Amniotic stem cell (primary cell): ENCODE data around the gene DKKL1.
"Not testable (repeated sequence)": the region's sequence is repeated elsewhere in the genome, so short reads cannot be mapped to it uniquely, and the experiment has no call there.

ENCODE experiments used
- DNase-seq: peaks from one replicate; lab custom pipeline; 2025; lab: John Stamatoyannopoulos, UW

The DKKL1 gene

DNA sequence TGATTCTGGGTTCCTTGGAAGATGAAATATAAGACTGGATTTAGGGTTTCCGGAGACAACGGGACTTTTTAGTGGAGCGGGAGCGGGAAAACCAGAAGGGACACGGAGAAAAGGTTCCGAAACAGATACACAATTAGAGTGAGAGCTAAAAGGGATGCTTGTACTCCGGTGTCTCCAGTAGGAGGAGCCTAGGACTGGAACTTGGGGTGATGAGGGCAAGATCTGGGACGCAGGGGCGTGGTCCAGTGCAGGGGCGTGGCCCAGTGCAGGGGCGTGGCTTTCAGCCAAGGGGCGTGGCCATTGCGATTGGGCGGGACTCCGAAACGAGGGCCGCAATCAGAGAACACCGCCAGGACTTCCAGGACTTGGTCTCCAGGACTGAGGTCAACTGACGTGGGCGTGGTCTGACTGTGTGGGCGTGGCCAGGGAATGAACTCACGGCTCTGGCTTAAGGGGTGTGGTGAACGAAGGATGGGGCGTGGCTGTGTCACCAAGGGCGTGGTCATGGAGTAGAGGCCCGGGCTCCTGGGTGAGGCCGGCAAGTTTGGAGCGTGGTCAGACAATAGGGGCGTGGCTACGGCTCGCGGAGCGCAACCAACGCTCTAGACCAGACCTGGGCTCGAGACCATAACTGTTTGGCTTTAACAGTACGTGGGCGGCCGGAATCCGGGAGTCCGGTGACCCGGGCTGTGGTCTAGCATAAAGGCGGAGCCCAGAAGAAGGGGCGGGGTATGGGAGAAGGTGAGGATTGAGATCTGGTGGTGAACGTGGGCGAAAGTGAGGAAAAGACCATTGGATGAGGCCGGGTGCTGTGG, at the start of gene DKKL1:
Gene DKKL1, plus strand, starts transcription at position 610 of the 815 bp plus-strand sequence. Its CDS starts 122 bp downstream, at position 732.
- DNase-seq: peak; percentile 93

DNA sequence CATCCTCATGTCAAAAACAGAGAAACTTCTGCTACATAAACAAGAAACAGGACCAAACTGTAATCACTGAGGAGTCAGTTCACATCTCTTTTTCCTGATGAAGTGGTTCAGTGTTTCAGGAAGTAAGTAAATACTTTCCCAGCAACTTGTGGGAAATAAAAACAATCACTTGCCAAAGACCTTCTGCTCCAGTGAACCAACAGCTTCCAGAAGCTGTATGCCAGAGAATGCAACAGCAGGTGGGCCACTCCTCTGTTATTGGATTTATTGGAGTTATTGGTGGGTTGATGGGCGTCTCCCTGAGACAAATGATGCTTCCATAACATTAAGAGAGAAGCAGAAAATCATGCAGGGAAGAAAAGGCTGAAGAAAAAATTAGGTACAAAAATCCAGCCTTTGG, 48.6 kb upstream of the DKKL1 start:
- no peak for DNase-seq

DNA sequence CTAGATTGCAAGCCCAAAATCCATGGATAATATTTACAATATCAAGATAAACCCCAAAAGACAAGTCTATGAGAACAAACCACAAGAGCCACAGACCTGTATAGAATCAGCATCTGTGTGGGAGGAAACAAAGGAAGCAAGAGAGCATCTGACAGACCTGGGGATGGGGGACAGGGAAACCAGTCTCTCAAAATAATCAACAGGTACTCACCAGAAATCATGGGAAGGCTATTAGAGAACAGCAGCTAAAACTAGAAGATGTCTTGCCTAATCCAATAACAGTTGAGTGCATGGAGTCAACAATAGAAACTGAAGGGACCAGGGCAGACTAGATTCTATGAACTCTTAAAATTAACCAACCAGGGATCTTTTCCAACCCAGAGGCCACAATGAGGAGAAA, 47.4 kb upstream of the DKKL1 start:
- no peak for DNase-seq

DNA sequence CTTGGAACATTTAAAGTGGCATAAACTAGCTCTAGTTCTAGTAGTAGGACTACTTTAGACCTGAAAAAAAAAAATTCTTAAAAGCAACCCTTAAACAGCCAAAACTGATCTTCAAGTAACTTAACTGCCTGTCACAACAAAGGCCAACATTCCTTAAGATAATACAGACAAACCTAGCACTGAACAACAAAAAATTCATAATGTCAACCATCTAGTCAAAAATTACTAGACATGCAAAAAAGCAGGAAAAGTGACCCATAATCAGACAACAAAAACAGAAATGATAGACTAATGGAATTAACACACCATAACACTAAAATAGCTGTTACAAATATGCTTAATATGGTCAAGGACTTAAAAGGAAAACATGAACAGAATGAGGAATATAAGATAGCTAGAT, 45.4 kb upstream of the DKKL1 start:
- DNase-seq: no peak

DNA sequence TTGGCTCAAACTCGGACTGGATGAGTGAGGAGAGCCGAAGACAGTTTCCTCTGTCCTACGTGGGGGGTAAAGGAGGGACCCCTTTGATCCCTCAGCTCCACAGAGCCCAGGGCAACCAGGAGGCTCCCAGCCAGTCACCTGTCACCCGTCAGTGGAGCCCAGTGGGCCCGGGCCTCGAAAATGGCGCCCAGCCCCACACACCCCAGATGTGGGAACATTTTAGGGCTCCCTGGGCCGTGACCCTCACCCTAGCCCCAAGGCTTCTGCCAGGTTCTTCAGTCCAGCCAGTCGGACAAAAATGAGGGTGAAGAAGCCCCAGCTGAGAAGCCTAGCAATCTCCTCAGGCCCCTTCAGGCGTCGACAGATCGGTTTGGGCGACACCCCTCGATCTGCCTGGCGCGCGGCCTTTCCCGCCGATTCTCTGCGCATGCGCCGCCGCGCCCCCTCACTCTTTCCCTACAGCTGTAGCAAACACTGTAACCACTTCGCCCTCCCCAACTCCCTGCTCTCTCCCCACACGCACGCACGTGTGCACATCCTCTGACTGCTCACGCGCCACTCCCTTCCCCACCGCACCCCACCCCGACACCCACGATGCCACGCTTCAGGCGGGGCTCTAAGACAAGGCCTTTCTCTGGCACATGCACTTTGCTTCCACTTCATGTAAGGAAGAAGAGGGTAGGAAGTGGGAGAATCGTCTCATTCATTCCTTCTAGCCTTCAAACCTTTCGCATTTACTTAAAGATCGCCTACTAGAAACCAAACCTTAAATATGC, 38.7 kb upstream of the DKKL1 start, which contains the start of gene SLC6A16:
Gene SLC6A16, minus strand, starts transcription at position 391 of the 776 bp plus-strand sequence. CDS start 13,844 bp downstream, outside the sequence.
- no peak for DNase-seq

DNA sequence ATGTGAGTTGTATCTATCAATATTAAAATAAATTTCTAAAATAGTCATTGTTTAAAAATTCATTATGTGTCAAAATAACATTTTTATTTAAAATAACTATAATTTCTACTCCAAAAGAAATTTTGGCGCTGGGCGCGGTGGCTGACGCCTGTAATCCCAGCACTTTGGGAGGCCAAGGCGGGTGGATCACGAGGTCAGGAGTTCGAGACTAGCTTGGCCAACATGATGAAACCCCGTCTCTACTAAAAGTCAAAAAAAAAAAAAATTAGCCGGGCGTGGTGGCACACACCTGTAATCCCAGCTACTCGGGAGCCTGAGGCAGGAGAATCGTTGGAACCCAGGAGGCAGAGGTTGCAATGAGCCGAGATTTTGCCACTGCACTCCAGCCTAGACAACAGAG, 37.9 kb upstream of the DKKL1 start:
- DNase-seq: not testable (repeated sequence)

DNA sequence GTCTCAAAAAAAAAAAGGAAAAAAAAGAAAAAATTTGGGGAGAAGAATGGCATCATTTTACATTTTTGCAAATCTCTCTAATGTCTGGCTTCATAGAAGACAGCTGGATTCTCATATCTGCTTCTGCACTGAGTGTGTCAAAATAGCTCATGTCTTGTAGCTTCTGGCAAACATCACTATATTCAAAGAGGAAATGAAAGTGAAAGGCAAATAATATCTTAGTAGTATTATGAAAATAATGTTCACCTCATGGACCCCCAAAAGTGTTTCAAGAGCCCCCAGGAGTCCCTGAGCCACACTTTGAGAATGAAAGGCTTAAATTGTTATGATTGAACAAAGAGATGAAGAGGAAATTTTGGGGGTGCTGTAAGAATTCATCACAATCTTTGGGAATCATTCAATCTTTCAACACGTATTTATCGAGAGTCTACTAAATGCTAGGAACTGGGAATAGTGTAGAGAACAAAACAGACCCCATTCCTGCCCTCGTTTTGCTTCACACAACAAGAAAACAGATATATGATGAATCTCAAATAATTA, 37.4 kb upstream of the DKKL1 start:
- no peak for DNase-seq

DNA sequence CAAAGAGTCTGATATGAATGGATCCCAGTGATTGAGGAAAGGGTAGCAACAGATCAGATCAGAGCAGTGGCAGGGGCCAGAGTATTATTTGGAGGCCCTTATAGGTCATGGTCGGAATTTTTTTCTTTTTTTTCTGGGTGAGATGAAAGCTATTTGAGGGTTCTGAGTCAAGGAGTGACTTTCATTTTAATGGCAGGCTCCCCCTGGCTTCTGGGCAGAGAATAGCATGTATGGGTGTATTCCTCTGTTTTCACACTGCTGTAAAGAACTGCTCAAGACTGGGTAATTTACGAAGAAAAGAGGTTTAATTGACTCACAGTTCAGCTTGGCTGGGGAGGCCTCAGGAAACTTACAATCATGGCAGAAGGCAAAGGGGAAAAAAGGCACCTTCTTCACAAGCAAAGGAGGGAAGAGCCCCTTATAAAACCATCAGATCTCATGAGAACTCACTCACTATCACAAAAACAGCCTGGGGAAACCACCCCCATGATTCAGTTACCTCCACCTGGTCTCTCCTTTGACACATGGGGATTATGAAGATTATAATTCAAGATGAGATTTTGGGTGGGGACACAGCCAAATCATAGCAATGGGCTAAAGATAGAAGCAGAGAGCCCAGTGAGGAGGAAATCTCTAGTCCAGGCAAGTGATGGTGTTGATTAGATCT, 35.7 kb upstream of the DKKL1 start:
- DNase-seq: no peak

DNA sequence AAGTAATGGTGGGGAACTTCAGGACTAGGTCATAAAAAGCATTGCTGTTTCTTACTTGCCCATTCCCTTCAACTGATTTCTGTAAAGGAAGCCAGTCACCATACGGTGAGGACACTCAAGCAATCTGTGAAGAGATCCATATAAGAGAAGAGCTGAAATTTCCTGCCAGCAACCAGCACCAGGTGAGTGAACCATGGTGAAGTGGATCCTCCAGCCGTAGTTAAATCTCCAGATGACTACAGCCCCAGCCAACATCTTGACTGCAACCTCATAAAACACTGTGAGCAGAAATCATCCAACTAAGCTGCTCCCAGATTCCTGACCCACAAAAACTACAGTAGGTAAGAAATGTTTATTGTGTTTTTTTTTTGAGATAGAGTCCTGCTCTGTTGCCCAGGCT, 34.9 kb upstream of the DKKL1 start:
- DNase-seq: no peak

DNA sequence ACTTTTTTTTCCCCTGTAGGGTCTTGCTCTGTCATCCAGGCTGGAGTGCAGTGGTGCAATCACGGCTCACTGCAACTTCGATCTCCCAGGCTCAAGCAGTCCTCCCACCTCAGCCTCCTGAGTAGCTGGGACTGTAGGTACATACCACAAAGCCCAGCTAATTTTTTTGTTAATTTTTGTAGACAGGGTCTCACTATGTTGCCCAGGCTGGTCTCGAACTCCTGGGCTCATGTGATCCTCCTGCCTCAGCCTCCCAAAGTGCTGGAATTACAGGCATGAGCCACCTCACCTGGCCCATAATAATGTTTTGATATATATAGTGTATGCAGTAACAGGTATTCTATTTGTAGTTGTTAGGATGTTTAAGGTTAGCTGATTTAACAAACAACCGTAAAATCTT, 32.5 kb upstream of the DKKL1 start:
- not testable (repeated sequence) for DNase-seq

DNA sequence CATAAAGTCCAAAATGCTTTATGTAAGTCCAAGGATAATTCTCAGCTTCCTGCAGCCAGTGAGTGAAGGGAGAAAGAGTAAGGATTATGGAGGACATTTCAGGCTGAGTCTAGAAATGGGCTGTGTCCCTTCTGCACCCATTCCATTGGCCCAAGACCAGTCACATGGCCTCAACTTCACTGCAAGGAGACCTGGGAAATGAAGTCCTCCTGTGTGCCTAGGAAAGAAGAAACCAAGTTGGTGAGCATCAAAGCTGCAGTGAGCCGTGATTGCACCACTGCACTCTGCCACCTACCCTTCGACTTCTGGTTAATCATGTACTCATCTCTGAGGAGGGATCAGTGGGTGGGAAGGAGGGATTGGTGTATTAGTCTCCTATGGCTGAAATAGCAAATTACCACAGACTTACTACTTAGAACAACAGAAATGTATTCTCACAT, 32.0 kb upstream of the DKKL1 start:
- no peak for DNase-seq

DNA sequence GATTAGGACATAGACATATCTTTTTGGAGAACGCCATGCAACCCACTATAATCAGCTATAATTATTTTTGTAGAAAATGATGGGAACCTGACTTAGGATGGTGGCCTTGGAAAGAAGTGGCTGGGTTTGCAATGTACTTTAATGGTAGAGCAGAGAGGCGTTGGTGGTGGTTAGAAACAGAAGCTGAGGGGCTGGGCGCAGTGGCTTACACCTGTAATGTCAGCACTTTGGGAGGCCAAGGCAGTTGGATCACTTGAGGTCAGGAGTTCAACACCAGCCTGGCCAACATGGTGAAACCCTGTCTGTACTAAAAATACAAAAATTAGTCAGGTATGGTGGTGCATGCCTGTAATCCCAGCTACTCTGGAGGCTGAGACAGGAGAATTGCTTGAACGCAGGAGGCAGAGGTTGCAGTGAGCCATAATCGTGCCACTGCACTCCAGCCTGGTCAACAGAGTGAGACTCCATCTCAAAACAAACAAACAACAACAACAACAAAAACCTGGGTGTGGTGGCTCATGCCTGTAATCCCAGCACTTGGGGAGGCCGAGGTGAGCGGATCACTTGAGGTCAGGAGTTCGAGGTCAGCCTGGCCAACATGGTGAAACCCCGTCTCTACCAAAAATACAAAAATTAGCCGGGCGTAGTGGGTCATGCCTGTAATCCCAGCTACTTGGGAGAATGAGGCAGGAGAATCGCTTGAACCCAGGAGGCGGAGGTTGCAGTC, 30.8 kb upstream of the DKKL1 start:
- DNase-seq: not testable (repeated sequence)

DNA sequence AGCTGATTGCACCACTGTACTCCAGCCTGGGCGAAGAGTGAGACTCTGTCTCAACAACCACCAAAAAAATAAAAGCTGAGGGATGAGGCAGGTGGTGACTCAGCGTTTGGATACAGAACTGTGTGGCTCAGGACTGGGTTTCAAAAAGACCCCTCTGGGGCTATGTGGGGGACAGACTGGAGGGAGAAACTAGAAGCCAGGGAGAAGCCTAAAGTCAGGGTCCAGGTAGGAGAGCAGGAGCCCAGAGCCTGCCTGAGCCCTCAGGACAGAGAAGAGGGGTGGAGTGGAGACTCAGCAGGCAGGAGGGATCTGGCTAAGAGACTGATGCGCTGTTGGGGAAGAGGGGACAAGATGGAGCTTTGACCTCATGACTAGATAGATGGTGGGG, 30.3 kb upstream of the DKKL1 start:
- DNase-seq: no peak

DNA sequence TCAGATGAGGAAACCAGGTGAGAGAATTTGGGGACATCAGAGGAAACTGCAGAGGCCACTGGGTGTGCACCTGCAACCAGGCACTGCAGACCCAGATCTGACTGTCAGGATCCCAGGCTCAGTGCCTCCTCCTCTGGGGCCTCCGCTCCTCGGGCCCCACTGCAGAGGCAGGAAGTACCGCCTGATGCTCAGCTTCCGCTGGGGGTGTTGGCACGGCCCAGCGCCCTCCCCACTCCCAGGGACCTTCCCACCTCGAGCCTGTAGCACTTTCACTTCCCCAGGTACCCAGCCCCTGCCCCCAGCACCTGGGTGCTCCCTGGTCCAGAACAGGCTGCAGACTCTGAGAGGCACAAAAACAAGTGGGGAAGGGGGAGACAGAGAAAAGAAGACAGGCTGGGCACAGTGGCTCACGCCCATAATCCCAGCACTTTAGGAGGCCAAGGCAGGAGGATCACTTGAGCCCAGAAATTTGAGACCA, 29.8 kb upstream of the DKKL1 start:
- no peak for DNase-seq

DNA sequence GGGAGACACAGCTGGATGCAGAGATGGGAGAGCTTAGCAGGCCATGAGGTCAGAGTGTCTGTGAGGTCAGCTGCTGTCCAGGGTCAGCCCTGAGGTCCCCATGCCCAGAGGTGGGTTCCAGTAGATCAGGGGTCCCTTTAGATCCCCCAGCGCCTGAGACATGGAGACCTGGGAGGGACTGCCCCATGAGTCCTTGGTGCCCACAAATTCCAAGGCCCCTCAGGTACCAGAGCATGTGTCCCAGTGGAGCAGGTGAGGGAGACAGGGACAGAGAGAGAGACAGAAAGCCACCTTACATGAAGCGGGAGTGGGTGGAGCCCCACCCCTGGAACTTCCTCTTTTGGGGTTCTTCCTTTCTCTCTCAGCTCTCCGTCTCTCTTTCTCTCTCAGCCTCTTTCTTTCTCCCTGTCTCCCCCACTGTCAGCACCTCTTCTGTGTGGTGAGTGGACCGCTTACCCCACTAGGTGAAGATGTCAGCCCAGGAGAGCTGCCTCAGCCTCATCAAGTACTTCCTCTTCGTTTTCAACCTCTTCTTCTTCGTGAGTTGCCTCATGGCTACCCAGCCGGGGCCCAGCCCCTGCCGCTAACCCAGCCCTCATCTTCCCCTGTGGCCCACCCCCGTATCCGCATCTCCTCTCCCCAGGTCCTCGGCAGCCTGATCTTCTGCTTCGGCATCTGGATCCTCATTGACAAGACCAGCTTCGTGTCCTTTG, 28.4 kb upstream of the DKKL1 start, which contains the start of gene CD37:
Gene CD37, plus strand, starts transcription at position 336 of the 713 bp plus-strand sequence. Its CDS starts 135 bp downstream, at position 471.
- DNase-seq: no peak

DNA sequence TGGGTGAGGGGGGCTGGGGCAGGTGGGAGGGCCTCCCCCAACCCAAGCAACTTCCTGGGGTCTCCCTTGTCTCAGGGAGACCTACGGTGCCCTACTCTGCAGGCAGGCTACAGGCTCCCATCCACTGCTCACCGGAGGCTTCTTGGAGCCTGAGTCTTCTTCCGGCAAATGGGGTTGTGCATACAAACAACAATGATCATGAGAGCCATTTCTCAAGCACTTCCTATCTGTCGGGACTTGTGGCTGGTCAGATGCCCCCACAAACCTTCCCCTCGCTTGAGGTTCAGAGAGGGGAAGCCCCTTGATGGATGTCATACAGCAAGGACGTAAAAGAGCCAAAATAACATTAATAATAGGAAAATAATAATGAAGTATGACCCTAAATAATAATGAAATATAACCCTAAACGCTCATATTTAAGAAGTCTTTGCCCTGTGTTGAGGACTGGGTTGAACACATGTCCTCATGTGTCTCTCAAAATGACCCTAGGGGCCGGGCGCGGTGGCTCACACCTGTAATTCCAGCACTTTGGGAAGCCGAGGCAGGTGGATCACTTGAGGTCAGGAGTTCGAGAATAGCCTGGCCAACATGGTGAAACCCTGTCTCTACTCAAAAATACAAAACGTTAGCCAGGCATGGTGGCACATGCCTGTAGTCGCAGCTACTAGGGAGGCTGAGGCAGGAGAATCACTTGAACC, 27.7 kb upstream of the DKKL1 start:
- no peak for DNase-seq

DNA sequence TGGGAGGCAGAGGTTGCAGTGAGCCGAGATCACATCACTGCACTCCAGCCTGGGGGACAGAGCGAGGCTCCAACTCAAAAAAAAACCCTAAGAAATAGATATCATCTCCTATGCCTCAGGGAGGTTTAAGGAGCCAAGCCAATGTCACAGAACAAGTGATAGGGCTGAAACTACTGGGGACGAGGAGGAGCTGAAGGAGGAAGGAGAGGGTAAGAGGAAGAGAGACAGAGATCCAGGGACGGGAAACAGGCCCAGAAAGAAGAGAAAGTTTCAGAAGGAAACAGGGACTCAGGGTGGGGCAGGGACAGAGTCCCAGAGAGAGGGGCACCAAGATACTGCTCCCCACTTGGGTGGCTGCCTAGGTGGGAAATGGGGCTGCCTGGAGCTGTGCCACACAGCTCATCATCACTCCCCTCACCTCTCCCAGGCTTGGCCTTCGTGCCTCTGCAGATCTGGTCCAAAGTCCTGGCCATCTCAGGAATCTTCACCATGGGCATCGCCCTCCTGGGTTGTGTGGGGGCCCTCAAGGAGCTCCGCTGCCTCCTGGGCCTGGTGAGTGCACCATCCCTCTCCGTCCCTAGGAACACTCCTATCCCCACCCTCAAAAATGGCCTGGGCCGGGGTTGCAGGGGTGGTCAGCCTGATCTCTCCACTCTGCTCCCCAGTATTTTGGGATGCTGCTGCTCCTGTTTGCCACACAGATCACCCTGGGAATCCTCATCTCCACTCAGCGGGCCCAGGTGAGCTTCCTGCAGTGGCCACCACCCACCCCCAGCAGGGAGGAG, 27.0 kb upstream of the DKKL1 start:
- no peak for DNase-seq

DNA sequence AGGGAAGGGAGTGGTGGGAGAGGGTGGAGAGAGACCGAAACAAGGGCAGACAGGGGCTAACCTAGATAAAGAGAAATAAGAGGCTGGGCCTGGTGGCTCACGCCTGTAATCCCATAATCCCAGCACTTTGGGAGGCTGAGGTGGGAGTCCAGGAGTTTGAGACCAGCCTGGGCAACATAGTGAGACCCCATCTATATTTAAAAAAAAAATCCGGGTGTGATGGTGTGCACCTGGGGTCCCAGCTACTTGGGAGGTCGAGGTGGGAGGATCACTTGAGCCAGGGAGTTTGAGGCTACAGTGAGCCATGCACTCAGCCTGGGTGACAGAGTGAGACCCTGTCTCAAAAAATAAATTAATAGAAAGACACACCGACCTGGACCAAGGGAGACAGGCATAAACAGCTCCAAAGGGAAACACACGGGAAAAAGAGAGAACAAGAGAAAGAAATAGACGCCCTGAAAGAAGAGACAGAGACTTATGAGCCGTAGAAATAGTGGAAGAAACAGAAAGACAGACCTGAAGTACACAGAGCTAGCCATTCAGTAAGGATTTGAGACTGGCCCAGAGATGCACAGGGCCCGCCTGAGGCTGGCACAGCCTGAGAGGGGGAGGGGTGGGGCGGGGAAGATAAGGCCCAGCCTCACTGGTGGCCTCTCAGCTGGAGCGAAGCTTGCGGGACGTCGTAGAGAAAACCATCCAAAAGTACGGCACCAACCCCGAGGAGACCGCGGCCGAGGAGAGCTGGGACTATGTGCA, 26.2 kb upstream of the DKKL1 start:
- DNase-seq: no peak
